Right lobe of liver (tissue), 4 donors: ENCODE data around the gene KSR2.

Experiments
- POLR2A ChIP-seq: fragments of 450-650 bp; IDR thresholded peaks from one replicate; pipeline ENCODE4 v1.6.1; 2017; ENCODE audit warnings: antibody characterized with exemption, mild to moderate bottlenecking
- TF ChIP-seq, protein P1 (sequence below), 4 donors: fragments of 200-600 bp in 3 of 4; fragments of 450-650 bp in 1 of 4; IDR thresholded peaks; one replicate each; pipeline versions ENCODE4 v1.5.1 to v1.8.0; 2016 to 2022; ENCODE audit warnings: antibody characterized with exemption in 4 of 4, mild to moderate bottlenecking in 2 of 4
- donor health status: DM: no; HTN: no; CAD: no.
- donor health status: DM: no; HTN: no; CAD: no.
- donor health status: DM: no; HTN: yes; CAD: no.

DNA sequence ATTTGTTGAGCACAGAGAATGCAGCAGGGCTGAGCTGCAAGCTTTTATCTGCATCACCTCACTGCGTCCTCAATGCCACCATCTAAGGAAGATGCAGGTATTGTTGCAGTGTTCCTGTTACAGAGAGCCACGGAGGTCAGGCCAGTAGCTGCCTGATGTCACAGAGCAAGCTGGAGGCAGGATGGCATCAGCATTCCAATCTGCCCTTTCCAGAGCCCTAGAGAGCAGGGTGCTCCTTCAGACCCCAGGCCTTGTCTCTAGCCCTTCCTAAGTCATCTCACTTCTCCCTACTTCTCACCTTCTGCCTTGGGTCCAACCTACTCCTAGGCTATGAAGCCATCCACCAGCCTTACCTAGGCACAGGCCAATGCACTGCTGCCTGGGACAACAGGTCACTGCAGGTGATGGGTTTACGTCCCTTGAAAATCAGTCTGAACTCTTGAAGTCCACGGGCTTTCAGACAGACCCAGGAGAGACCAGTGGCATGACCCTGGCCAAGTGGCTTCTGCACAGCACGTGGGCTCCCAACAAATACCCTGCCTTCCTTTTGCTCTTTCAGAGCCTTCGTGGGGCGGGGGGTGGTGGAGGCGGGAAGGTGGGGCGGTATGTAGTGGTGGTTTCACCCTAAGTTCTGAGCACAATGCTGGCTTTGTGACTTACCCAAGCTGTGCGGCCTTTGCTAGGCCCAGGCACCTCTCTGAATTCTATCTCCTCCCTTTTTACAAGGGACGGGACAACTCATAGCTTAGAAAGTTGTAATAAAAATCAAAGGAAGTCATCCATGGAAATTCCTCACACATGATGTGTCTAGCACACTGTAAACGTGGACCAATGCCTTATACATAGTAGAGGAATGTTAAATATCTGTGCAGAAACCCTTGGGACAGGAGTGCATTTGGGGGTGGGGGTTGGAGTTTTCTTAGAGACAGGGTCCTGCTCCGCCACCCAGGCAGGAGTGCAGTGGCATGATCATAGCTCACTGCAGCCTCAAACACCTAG, 136.0 kb downstream of the KSR2 start:
- TF ChIP-seq, protein P1, sequence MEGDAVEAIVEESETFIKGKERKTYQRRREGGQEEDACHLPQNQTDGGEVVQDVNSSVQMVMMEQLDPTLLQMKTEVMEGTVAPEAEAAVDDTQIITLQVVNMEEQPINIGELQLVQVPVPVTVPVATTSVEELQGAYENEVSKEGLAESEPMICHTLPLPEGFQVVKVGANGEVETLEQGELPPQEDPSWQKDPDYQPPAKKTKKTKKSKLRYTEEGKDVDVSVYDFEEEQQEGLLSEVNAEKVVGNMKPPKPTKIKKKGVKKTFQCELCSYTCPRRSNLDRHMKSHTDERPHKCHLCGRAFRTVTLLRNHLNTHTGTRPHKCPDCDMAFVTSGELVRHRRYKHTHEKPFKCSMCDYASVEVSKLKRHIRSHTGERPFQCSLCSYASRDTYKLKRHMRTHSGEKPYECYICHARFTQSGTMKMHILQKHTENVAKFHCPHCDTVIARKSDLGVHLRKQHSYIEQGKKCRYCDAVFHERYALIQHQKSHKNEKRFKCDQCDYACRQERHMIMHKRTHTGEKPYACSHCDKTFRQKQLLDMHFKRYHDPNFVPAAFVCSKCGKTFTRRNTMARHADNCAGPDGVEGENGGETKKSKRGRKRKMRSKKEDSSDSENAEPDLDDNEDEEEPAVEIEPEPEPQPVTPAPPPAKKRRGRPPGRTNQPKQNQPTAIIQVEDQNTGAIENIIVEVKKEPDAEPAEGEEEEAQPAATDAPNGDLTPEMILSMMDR (IDR thresholded peaks at IDR 0.05) = no peak
- TF ChIP-seq POLR2A = no peak
